Measurements from ENCODE around the gene DDX56.

The DDX56 gene

DNA sequence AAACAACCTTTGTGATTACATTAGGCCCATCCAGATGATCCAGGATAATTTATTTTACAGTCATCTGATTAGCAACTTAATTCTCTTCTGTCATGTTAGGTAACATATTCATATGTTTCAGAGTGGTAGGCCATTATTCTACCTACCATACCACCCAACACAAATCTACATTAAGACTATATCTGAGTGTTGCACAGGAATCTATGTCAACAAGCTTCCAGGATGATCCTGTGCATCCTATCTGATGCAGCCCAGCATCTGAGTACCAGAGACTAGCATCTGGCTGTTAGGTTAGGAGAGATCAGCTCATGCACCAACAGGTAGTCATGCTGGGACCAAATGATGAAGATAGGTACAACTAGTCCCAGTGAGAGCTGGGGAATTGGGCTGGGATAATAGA lies 1.3 kb upstream of the DDX56 start:
- Histone ChIP-seq H3K27me3 (replicated peaks; ENCODE audit: control insufficient read depth, insufficient read depth, low read length) (no peaks in the 10 kb centered on the region), H3K4me3 (replicated peaks; ENCODE audit: low read depth, low read length) (no peak overlapping the region), H3K36me3 (ENCODE audit: control insufficient read depth, insufficient read depth, low read length) (peaks cover 28% of the 10 kb centered on the region)
- no peak for DNase-seq (ENCODE audit: extremely low read depth, insufficient read length)
- TF ChIP-seq, protein P1, sequence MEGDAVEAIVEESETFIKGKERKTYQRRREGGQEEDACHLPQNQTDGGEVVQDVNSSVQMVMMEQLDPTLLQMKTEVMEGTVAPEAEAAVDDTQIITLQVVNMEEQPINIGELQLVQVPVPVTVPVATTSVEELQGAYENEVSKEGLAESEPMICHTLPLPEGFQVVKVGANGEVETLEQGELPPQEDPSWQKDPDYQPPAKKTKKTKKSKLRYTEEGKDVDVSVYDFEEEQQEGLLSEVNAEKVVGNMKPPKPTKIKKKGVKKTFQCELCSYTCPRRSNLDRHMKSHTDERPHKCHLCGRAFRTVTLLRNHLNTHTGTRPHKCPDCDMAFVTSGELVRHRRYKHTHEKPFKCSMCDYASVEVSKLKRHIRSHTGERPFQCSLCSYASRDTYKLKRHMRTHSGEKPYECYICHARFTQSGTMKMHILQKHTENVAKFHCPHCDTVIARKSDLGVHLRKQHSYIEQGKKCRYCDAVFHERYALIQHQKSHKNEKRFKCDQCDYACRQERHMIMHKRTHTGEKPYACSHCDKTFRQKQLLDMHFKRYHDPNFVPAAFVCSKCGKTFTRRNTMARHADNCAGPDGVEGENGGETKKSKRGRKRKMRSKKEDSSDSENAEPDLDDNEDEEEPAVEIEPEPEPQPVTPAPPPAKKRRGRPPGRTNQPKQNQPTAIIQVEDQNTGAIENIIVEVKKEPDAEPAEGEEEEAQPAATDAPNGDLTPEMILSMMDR (IDR thresholded peaks at IDR 0.05; ENCODE audit: insufficient read depth, low read length, poor library complexity, severe bottlenecking): no peak

DNA sequence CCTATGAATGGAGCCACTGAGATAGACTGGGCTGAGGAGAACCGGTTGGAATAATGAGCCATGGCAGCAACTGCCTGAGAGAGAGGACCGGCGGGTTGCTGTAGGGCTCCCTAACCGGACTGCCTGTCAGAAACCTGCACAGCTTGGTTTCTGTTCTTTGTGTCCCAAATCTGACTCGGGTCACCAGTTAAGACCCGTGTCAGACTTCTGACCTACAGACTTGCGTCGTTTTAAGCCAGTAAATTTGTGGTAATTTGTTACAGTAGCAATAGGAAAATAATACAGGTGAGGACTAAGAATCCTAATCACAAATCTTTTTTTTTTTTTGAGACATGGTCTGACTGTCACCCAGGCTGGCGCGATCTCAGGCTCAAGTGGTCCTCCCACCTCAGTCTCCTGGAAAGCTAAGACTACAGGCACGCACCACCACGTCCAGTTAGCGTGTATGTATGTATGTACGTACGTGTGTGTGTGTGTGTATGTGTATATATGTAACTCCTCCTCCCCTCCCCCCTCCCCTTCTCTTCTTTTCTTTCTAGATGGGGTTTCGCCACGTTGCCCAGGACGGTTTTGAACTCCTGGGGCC lies 672 bp upstream of the DDX56 start:
- no peaks in the 10 kb centered on the region for H3K27me3 ChIP-seq (replicated peaks; ENCODE audit: control insufficient read depth, insufficient read depth, low read length)
- no peak for DNase-seq (ENCODE audit: extremely low read depth, insufficient read length)
- H3K36me3 ChIP-seq (ENCODE audit: control insufficient read depth, insufficient read depth, low read length): peaks cover 31% of the 10 kb centered on the region
- peak overlapping the region; percentile 87 for H3K4me3 ChIP-seq (replicated peaks; ENCODE audit: low read depth, low read length)
- TF ChIP-seq, protein P1 (IDR thresholded peaks at IDR 0.05; ENCODE audit: insufficient read depth, low read length, poor library complexity, severe bottlenecking): no peak

DNA sequence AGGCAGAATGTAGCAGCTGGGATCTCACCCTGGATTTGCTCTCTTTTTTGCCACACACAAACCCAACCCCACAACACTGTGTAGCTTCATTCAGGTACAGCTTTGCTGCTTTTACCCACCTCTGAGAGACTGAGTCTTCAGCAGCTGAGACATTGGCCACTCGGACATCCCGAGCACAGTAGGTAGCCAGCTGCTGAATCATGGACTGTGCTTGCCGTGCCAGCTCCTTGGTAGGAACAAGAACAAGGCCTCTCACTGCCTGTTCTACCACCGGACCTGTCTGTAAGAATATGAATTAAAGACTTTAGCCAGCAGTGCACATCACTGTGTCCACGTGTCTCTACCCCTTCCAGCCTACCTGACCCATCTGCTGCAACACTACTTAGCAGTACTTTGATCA lies 937 bp downstream of the DDX56 start:
- Histone ChIP-seq H3K27me3 (replicated peaks; ENCODE audit: control insufficient read depth, insufficient read depth, low read length) (no peaks in the 10 kb centered on the region), H3K4me3 (replicated peaks; ENCODE audit: low read depth, low read length) (peak overlapping the region; percentile 87), H3K36me3 (ENCODE audit: control insufficient read depth, insufficient read depth, low read length) (peaks cover 36% of the 10 kb centered on the region)
- no peak for DNase-seq (ENCODE audit: extremely low read depth, insufficient read length)
- TF ChIP-seq, protein P1 (IDR thresholded peaks at IDR 0.05; ENCODE audit: insufficient read depth, low read length, poor library complexity, severe bottlenecking): no peak

DNA sequence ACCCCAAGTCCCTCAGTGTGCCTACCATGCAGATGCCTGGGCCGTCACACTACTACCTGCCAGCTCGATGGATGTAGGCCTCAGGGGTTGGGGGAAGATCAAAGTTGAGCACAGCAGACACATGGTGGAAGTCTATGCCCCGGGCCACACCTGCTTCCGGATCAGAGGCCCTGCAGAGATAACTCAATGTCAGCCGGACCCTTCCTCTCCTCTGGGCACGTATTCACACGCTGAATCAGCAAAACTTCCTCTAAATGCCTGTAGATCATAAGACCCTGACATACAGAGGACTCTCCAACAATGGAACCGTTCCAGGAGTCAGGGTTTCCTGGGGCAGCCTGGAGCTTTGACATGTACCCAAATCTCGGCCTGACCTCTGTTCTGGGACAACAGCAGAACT lies 3.7 kb downstream of the DDX56 start:
- DNase-seq (ENCODE audit: extremely low read depth, insufficient read length): no peak
- H3K36me3 ChIP-seq (ENCODE audit: control insufficient read depth, insufficient read depth, low read length): peaks cover 55% of the 10 kb centered on the region
- TF ChIP-seq, protein P1 (IDR thresholded peaks at IDR 0.05; ENCODE audit: insufficient read depth, low read length, poor library complexity, severe bottlenecking): no peak
- no peak overlapping the region for H3K4me3 ChIP-seq (replicated peaks; ENCODE audit: low read depth, low read length)
- H3K27me3 ChIP-seq (replicated peaks; ENCODE audit: control insufficient read depth, insufficient read depth, low read length): no peaks in the 10 kb centered on the region

DNA sequence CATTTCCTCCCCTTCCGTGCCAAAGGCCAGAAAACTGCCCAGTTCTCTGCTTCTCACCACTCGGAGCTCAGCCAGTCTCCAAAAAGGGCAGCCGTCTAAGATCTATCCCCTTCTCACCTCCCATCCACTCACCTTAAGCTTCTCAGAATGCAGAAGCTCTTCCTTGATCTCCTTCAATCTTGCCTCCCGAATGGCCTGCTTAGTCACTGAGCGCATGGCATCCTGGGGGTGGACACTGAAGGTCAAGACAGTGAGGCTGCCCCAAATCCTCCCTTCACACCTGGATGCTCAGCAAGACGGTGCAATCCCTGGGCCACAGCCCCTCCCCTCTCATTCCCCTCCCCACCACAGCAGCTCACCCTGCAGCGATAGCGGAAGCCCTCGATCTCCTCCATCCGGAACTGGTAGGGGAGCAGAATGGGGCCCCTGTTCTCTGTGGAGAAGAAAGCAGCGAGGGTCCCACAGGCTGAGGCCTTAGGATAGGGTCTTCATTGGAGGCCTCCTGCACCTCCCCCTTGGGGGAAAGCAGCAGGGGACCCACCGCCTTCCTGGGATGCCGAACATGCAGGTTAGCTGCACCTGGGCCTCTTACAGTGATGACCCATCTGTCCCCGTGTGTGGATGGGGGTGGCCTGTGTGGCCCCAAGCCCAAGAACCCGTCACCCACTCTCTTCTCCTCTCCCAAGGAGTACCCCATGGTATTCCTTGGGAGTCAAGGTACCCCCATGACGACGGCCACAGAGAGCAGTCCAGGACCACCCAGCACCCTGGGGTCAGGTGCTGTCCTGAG lies 4.7 kb downstream of the DDX56 start:
- Histone ChIP-seq H3K4me3 (replicated peaks; ENCODE audit: low read depth, low read length) (no peak overlapping the region), H3K27me3 (replicated peaks; ENCODE audit: control insufficient read depth, insufficient read depth, low read length) (no peaks in the 10 kb centered on the region), H3K36me3 (ENCODE audit: control insufficient read depth, insufficient read depth, low read length) (peaks cover 60% of the 10 kb centered on the region)
- no peak for DNase-seq (ENCODE audit: extremely low read depth, insufficient read length)
- TF ChIP-seq, protein P1 (IDR thresholded peaks at IDR 0.05; ENCODE audit: insufficient read depth, low read length, poor library complexity, severe bottlenecking): no peak
